ENCODE results near the gene TNIK. TPM values are rescaled to one million over a fixed set of nuclear protein-coding genes. Genes with fewer than 3 reads are reported as not detected.

TNIK gene
- total RNA-seq, 1 donor from 2014 or later: 25.8 TPM

- DNase-seq (ENCODE audit: low read depth): peak; percentile 99
Observed at GRCh38 chr3:171044835-171045793, 415.1 kb downstream of the TNIK start.

DNA sequence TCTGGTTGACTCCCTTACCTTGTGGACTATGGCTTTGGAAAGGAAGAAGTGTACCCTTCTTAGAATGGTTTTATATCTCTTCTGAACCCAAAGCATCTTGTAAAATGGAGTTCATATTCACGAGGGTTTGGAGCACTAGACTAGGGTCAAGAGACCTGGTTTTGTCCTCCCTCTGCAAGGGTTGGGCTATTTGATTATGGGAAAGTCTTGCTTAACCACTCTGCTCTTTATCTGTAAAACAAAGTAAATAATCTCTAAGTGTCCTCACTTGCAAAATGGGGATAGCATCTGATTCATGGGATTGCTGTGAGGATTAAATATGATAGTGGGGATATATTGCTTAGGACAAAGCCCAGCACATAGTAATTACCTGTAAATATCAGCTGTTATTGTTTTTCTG lies 415.8 kb downstream of the TNIK start:
- DNase-seq (ENCODE audit: low read depth): no peak

DNA sequence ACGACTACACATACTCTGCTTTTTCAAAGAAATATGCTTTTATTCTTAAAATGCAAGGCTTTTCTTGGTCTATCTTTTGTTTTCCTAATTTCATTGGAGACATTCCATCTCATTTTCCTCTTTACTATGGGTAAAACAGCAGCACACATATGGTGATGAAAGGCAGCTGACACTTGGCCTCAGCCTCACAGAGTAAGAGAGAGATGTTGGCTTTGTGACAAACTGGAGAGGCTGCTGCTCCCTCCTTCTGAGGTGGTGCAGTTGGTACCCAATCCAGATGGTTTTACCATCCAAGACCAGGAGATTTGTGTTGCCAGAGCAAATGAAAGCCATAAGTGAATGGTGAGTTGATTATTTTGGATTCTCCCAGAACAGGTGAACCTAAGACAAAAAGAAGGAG lies 420.5 kb downstream of the TNIK start:
- DNase-seq (ENCODE audit: low read depth): no peak

- no peak for DNase-seq (ENCODE audit: low read depth)
Observed at GRCh38 chr3:171038342-171038741, 421.9 kb downstream of the TNIK start.

DNA sequence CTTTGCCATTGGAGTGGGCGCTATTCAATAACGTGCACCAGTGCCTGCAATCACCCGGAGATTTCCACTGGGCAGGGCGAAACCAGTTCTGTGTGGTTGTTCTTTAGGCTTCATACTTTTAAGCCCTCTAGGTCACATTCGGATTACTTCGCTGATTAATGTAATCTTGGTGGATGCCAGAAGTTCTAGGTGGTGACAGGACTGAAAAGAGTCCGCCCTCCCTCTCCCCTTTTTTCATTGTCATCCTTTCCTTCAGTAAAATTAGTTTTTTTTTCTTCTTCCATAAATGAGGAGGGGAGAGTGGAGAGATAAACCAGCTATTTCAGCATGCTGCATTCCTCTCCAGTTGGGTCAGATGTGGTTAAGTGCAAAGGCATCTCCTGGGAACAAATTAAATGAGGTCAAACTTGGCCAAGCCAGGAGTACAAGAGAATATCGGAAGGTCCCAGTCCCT lies 431.4 kb downstream of the TNIK start:
- peak; percentile 92 for DNase-seq (ENCODE audit: low read depth)

GRCh38 chr3:171028025-171028778 lies 432.0 kb downstream of the TNIK start:
- DNase-seq (ENCODE audit: low read depth): peak; percentile 90

DNA sequence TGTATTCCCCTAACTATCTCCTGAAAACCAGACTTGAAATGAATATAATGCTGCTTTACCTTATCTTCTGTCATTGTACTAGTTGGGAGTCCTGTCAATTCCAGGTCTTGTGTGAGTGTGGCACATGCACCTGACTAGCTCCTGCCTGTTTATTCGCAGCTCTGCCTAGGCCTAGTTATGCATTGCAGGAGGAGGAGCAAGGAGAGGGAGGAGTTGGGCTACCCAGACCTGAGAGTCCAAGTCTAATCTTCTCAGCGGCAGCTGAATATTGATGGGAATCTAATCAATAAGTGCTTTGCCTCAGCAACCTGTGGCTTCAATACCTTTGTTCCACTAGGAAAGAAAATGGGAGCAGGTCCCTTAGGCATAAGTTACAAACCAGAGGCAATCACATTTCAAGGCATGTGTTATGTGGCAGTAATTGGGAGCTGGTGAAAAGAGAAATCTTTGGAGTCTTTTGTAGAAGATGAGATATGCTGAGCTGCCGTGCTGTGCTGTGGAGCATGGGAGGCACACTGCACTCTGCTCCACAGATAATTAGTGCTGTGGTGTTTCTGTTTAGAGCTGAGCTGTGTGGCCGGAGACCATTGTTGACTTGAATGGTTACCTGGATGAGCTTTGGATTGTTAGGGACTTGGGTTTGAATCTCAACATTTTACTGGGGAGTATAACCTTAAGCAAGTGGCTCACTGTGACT lies 433.5 kb downstream of the TNIK start, which contains the start of gene SLC2A2:
Gene SLC2A2 (minus strand): TSS at position 124 of the 697 bp plus-strand sequence. CDS start 50 bp downstream, at position 74.
- peak; percentile 83 for DNase-seq (ENCODE audit: low read depth)

GRCh38 chr3:171023566-171023965 lies 436.6 kb downstream of the TNIK start:
- DNase-seq (ENCODE audit: low read depth): no peak

- no peak for DNase-seq (ENCODE audit: low read depth)
Observed at GRCh38 chr3:171021377-171021776, 438.8 kb downstream of the TNIK start.

GRCh38 chr3:171018156-171018935 lies 441.9 kb downstream of the TNIK start:
- no peak for DNase-seq (ENCODE audit: low read depth)

DNA sequence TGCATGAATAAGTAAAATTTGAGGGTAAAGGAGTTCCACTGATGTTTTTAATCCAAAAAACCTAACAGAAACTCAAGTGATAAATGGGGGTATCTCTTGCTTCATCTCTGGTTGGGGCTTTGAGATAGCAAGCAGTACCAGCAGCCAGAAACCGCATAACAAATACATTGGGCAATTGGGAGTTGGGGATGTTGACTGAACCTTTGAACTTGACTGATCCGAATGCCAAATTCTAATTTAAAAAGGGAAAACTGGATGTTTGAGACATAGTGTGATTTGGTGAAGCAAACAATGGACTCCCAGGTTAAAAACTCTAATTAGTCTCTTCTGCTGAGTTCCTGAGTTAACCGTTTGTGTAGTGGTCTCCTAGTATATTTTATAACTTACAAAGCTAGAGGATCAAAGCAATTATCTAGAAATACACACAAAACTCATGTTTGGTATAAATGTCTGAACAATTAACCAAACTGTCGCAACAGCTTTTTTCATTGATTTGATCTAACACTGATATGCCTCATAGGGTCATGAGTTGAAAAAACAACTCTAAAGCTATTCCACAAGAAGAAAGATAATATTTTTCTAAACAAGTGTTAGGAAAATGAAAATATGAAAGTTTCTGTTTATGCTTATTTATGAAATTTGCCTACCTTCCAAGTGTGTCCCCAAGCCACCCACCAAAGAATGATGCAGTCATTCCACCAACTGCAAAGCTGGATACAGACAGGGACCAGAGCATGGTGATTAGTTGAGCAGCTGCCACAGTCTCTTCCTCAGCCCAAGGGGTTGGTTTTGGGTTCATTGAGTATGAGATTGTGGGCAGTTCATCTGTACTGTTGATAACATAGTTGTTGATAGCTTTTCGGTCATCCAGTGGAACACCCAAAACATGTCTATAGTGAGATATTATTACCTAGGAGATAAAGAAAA lies 446.1 kb downstream of the TNIK start:
- DNase-seq (ENCODE audit: low read depth): no peak

GRCh38 chr3:171011873-171012336 lies 448.3 kb downstream of the TNIK start:
- DNase-seq (ENCODE audit: low read depth): no peak

Measured in renal cortical epithelial cell (primary cell).